Breast epithelium (tissue), 3 donors: ENCODE results near the gene SH2B3.

Experiments used
- POLR2A ChIP-seq: fragments of 450-650 bp; IDR thresholded peaks from one replicate; pipeline ENCODE4 v1.6.1; 2016; ENCODE audit warnings: antibody characterized with exemption, mild to moderate bottlenecking, moderate library complexity
- TF ChIP-seq, protein P1 (sequence below), 3 donors: fragments of 450-650 bp; IDR thresholded peaks; one replicate each; pipeline ENCODE4 v1.5.1; 2016 to 2017; ENCODE audit warnings: antibody characterized with exemption in 3 of 3, mild to moderate bottlenecking in 3 of 3, moderate library complexity in 3 of 3

DNA sequence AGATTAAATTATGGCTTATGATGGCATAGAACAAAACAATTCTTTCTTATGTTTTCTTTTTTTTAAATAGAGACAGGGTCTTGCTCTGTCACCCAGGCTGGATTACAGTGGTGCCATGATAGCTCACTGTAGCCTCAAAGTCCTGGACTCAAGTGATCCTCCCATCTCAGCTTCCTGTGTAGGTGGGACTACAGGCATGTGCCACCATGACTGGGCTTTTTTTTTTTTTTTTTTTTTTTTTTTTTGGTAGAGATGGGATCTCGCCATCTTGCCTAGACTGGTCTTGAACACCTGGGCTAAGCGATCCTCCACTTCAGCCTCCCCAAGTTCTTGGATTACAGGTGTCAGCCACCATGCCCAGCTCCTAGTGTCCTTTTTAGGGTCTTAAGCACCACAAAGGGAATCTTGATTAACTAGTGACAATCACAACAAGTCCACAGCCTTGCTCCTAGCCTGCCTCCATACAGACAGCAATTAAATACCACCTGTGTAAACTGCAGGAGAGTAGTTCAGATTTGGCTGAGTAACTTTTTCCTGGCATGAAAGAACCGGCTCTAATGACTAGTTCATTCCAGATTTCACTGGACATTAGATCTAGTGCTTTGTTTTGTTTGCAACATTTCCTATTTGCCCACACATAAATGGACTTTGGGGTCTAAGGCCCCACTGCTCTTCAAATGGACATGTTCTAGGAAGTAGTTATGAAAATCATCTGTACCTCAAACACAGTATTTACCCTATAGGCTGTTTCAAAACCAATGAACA is 61.6 kb downstream of the SH2B3 start:
- TF ChIP-seq, protein P1, sequence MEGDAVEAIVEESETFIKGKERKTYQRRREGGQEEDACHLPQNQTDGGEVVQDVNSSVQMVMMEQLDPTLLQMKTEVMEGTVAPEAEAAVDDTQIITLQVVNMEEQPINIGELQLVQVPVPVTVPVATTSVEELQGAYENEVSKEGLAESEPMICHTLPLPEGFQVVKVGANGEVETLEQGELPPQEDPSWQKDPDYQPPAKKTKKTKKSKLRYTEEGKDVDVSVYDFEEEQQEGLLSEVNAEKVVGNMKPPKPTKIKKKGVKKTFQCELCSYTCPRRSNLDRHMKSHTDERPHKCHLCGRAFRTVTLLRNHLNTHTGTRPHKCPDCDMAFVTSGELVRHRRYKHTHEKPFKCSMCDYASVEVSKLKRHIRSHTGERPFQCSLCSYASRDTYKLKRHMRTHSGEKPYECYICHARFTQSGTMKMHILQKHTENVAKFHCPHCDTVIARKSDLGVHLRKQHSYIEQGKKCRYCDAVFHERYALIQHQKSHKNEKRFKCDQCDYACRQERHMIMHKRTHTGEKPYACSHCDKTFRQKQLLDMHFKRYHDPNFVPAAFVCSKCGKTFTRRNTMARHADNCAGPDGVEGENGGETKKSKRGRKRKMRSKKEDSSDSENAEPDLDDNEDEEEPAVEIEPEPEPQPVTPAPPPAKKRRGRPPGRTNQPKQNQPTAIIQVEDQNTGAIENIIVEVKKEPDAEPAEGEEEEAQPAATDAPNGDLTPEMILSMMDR (IDR thresholded peaks at IDR 0.05), result no peak
- TF ChIP-seq POLR2A, result no peak
